ENCODE measurements around the gene FOXG1.

Gene FOXG1

DNA sequence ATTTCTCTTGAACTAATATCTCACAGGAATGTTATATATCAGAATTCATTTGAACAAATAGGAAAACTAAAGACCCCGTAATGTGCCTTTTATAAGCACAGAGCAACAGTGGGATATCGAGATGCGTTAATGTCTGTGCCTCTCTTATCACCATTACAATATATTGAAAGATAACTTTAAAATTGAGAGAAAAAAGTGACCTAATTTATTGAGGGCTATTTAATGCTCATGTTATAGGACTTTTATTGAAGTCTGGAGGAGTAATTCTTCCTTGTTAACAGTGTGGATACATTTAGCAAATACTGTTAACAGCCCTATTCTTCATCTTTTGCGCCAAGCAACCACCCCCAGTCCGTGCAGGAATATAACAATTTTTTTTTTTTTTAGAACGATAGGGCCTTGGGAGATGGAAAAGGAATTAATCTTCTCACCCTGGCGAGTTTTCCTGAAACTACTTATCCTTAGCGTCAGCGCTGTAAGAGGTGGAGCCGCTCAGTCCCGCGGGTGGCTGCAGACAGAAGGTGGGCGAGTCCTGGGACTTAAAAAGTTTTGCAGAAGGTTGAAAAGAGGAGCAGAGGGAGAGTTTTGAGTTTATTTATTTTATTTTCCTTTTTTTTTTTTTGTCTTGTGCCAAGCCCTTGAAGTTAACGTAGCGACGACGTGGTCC, 11.0 kb downstream of the FOXG1 start:
- DNase-seq, result no peak

DNA sequence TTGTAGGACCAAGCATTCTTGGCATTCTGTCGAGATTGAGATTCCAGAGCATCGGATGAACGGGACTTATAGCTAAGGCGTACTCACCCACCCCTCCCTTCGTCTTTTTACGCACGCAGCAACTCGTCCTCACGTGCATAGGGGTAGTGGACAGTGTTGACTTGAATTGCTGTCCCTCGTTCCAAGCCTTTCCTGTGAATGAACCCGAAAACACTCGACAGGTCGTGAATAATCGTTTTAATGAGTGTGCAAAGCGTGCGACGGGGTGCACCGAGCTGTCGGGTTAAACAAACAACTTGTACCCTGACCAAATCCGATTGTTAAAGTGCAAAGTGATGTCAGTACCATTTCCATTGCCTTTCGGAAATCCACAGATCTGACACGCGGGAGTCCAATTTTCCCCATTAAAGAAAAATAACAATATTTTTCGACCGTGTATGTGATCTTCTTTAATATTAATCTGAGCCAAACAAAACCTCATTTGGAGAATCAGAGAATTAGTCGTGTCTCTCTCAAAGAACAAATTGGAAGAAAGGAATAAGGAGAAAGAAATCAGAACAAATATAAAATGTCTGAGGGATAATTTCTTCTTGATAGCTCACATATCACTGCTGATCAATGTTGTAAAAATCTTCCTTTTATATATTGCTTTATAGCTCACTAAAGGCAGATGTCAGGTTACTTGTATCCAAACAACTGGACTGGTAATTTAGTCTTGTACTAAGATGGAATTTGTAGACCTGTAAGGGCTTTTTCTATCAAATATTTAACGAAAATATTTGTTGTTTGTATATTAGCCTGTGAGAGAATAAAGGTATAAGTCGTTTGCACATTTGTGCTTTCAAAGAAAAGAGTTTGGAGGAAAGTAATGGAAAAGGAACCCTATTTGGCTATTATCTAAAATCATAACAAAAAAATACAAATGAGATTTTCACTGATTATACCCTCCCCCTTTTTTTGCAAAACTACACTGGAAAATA, 11.8 kb downstream of the FOXG1 start:
- DNase-seq, result no peak

DNA sequence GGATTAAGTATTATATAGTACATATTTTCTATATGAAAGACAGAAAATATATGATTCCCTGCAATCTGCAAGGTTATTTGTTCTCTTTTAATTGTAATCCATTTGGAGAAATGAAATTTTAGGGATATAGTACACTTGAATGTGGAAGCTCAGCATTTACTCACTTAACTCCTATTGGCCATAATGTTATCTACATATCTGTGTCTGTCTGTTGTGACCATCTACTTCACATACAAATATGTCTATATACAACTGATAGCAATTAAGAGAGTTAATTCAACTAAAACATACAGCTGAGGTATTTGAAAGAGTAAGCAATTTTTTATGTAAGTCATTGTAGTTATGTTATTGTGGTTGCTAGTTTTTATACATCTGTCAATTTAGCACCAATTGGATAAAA, 12.9 kb downstream of the FOXG1 start:
- no peak for DNase-seq

DNA sequence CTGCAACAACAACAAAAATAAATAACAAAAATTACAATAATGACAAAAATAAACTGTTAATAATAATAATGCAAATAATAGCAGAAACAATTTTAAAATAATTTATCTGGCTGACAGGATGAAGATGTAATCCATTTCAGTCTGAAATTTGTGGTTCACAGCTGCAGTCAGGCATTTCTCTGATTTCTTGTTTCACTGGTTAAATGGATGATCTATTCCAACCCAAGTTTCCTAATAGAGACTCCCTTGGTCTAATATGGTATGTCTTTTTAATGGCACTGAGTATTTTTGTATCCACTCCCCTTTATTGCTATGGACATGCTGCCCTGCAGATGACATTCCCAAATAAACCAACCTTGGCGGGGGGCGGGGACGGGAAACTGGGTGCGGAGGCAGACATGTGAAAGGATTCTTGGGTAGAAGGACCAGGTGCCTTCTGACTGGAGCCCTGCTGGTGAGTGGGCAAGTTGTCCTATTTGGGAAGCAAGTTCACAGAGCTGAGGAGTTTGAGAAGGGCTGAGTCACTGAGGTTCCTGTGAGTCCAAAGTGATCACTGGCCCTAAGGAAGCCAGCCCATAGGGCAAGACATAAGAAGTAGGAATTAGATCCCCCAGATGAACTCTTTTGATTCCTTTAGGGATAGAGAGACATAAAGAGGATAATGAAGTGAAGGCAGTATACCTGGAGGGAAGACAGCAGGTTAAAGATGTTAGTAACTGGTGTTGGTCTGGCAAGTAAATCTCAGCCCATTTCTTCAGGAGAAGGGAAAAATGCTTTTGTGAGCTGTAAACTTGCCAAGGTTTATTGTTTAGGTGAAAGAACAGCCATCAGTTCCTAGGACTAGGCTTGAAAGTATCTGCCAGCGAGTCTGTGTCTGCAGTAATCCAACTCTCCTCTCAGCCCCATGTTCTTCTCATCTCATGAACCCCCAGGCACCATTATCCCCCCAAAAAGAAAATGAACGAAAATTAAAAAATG, 14.5 kb downstream of the FOXG1 start:
- DNase-seq, result no peak

GRCh38 chr14:28782301-28782700, 15.7 kb downstream of the FOXG1 start:
- DNase-seq, result no peak

GRCh38 chr14:28783664-28784063, 17.1 kb downstream of the FOXG1 start:
- DNase-seq, result no peak

DNA sequence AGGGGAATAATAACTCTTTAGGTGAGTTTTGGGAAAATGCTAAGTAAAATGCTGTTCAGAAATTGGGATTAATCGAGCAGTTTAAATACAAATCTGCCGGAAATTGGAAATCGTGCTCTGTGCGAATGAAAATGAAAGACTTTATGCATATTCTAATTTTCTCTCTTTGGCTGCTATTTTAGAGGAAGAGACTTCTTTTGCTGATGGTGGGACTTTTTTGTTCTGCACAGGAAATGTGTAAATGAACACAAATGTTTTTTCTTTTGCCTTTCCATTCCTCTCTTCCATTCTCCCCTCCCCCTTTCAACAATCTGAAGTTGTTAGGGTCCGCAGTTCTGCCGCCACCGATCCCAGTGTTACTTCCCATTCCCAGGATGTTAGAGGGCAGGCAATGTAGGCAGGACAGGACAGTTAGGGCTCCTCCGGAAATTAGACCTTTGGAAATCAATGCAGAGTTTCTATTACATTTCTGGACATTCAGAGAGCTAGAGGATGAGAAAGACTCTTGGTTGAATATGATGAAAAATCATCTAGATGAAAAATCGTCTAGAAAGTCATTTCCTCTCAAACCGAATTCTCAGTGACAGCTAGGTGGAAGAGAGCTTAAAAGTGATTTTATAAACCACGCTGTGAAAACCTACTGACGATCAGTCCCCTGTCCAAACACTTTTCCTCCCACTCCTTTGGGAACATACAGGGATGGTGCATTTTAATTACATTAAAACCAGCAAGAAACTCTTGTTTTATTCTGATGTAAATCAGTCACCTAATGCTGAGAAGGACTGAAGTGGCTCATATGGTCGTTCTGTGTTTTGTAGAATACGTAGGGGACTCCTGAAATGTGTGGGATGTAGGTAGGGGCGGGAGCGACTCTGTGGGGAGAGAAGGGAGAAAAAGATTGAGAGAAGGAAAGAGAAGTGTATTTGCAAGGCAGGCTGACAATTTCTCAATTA, 17.8 kb downstream of the FOXG1 start:
- no peak for DNase-seq

DNA sequence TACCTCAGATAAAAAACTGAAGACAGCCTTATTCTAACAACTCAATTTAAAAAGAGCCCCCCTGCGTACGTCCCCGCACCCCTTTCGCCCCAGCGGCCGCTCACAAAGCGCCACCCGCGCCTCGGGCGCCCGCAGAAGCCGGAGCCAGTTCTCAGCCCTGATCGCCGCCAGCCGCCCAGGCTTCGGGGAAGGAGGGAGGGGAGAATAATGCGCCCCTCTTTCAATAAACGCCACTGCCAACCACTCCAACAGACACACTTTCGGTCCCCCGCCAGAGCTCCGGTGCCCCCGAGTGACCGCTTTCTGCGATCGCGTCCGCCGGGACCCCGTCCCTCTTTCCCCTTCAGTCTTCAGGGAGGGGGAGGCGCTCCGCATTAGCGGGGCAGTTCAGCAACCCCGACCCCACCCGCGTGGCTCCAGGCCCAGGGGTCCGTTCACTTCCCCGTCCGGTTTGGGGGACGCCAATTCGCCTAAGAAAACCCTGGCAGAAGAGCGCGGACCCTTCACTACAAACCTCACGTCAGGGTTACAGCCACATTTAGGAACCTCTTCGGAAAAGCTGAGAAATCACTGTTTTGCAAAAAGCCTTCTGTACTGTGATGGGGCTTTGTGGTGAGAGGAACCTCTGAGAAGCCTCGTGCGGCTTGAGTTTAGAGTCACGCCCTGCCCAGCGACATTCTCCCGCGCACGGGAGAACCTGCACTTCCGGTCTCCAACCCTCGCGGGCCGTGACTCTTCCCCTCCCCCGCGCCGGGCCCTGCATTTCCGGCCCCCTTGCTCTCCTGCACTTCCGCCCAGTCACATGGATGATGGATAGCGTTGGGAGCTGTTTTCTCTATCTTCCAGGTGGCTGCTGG, 18.7 kb downstream of the FOXG1 start:
- no peak for DNase-seq

DNA sequence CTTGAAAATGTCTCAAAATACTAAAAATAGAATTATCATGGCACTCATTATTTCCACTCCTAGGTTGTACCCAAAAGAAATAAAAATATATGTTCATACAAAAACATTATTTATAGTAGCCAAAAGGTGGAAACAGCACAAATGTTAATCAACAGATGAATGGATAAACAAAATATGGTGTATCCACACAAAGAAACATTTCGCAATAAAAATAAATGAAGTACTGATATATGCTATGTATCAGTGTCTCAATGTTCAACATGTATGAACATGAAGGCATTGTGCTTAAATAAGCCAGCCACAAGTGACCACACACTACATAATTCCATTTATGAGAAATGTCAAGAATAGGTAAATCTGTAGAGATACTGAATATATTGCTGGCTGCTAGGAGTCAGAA, 40.9 kb downstream of the FOXG1 start:
- DNase-seq, result no peak

- no peak for DNase-seq
Observed at GRCh38 chr14:28813810-28814209, 47.2 kb downstream of the FOXG1 start.

Measured in stimulated activated CD8-positive, alpha-beta memory T cell treated with anti-CD3 and anti-CD28 coated beads, Interleukin-4, amount 100 ng/mL, for 48 hours (primary cell).